DND-41 (cell line): Measurements from ENCODE around the gene NDRG3.

Experiments used
- ATAC-seq: fragments of 200-7000 bp; cut with Tn5 transposase; 3 replicates; pipeline ENCODE4 v1.9.1; 2021; ENCODE audit warnings: low read depth; ENCODE audit not compliant: insufficient read depth
- DNase-seq: peaks from one replicate; pipeline ENCODE4 v3.0.0-alpha.2; 2020
- H2AFZ ChIP-seq: 2 replicates; pipeline ENCODE4 v1.6.0; 2012; ENCODE audit warnings: low read depth, low read length
- H3K27ac ChIP-seq: 2 replicates; pipeline ENCODE4 v1.5.1; 2012; ENCODE audit warnings: low read length, inconsistent platforms
- H3K27me3 ChIP-seq: fragments of 200-600 bp; sonication (generic); 2 replicates; pipeline ENCODE4 v1.6.0; 2012; ENCODE audit warnings: low read length, mild to moderate bottlenecking, inconsistent platforms; ENCODE audit not compliant: insufficient read depth, poor library complexity
- H3K36me3 ChIP-seq: 2 replicates; pipeline ENCODE4 v1.5.1; 2012; ENCODE audit warnings: low read length, inconsistent platforms; ENCODE audit not compliant: insufficient read depth
- H3K4me1 ChIP-seq: 2 replicates; pipeline ENCODE4 v1.5.1; 2012; ENCODE audit warnings: mild to moderate bottlenecking, low read length; ENCODE audit not compliant: insufficient read depth
- H3K4me2 ChIP-seq: 2 replicates; pipeline ENCODE4 v1.6.0; 2012; ENCODE audit warnings: mild to moderate bottlenecking, moderate library complexity, low read length, inconsistent platforms; ENCODE audit not compliant: insufficient read depth
- H3K4me3 ChIP-seq, 2 experiments: fragments of 200-600 bp in 1 of 2; shearing (Covaris generic) in 1 of 2; 2 replicates each; pipeline ENCODE4 v1.5.1; 2012 to 2016; ENCODE audit warnings: inconsistent platforms in 2 of 2, low read length in 2 of 2, mild to moderate bottlenecking in 2 of 2, low read depth in 1 of 2, moderate library complexity in 1 of 2
- H3K79me2 ChIP-seq: 2 replicates; pipeline ENCODE4 v1.6.0; 2012; ENCODE audit warnings: low read length, inconsistent platforms; ENCODE audit not compliant: insufficient read depth
- H3K9ac ChIP-seq: 2 replicates; pipeline ENCODE4 v1.6.0; 2012; ENCODE audit warnings: low read depth, mild to moderate bottlenecking, inconsistent platforms, low read length, moderate library complexity
- H3K9me3 ChIP-seq: 2 replicates; pipeline ENCODE4 v1.5.1; 2012; ENCODE audit warnings: low read length, moderate library complexity, mild to moderate bottlenecking, inconsistent platforms; ENCODE audit not compliant: insufficient read depth, severe bottlenecking
- H4K20me1 ChIP-seq: 2 replicates; pipeline ENCODE4 v1.6.0; 2012; ENCODE audit warnings: low read length; ENCODE audit not compliant: insufficient read depth
- CTCF ChIP-seq: IDR thresholded peaks from 2 replicates; pipeline ENCODE4 v1.5.1; 2012; ENCODE audit warnings: borderline replicate concordance, low read length, moderate library complexity, mild to moderate bottlenecking; ENCODE audit not compliant: poor library complexity, severe bottlenecking; ENCODE audit errors: extremely low read depth
- EZH2 ChIP-seq: IDR thresholded peaks from 3 replicates; pipeline ENCODE4 v1.6.1; 2012; ENCODE audit warnings: borderline replicate concordance, low read depth, mild to moderate bottlenecking, moderate library complexity, low read length, inconsistent platforms; ENCODE audit not compliant: severe bottlenecking

The NDRG3 gene

GRCh38 chr20:36761125-36761524 is 15.2 kb upstream of the NDRG3 start:
- ATAC-seq (no peak), DNase-seq (no peak)
- no peak overlapping the region for H3K4me3 ChIP-seq
- no peaks in the 10 kb centered on the region for H3K4me1 ChIP-seq
- H3K79me2 ChIP-seq: no peaks in the 10 kb centered on the region
- no peak overlapping the region for H3K27ac ChIP-seq
- H3K27me3 ChIP-seq: no peaks in the 10 kb centered on the region
- no peaks in the 10 kb centered on the region for H4K20me1 ChIP-seq
- no peaks in the 10 kb centered on the region for H3K9me3 ChIP-seq
- H3K4me2 ChIP-seq: no peak overlapping the region
- no peak for TF ChIP-seq EZH2
- no peak for TF ChIP-seq CTCF
- H3K9ac ChIP-seq: no peak overlapping the region
- H3K36me3 ChIP-seq: peaks cover 70% of the 10 kb centered on the region
- H2AFZ ChIP-seq: no peak overlapping the region

- TF ChIP-seq EZH2 (no peak), CTCF (no peak)
- Histone ChIP-seq H3K79me2 (no peaks in the 10 kb centered on the region), H2AFZ (no peak overlapping the region), H3K4me1 (no peaks in the 10 kb centered on the region), H3K27ac (no peak overlapping the region), H3K4me2 (no peak overlapping the region), H3K4me3 (no peak overlapping the region), H3K9me3 (no peaks in the 10 kb centered on the region), H4K20me1 (no peaks in the 10 kb centered on the region), H3K27me3 (no peaks in the 10 kb centered on the region), H3K9ac (no peak overlapping the region), H3K36me3 (peaks cover 70% of the 10 kb centered on the region)
- no peak for ATAC-seq
- DNase-seq: no peak
Observed at GRCh38 chr20:36760647-36761046, 14.8 kb upstream of the NDRG3 start.

- TF ChIP-seq CTCF (no peak), EZH2 (no peak)
- Histone ChIP-seq H3K27me3 (no peaks in the 10 kb centered on the region), H3K4me3 (no peak overlapping the region), H4K20me1 (no peaks in the 10 kb centered on the region), H3K27ac (no peak overlapping the region), H2AFZ (no peak overlapping the region), H3K4me1 (no peaks in the 10 kb centered on the region), H3K9ac (no peak overlapping the region), H3K9me3 (no peaks in the 10 kb centered on the region), H3K4me2 (no peak overlapping the region), H3K36me3 (peaks cover 77% of the 10 kb centered on the region), H3K79me2 (no peaks in the 10 kb centered on the region)
- no peak for ATAC-seq
- no peak for DNase-seq
Observed at GRCh38 chr20:36758276-36758675, 12.4 kb upstream of the NDRG3 start.

GRCh38 chr20:36756496-36756895 is 10.6 kb upstream of the NDRG3 start:
- ATAC-seq (no peak), DNase-seq (no peak)
- Histone ChIP-seq H3K4me1 (no peaks in the 10 kb centered on the region), H3K36me3 (peaks cover 82% of the 10 kb centered on the region), H4K20me1 (no peaks in the 10 kb centered on the region), H3K4me3 (no peak overlapping the region), H3K79me2 (no peaks in the 10 kb centered on the region), H3K9ac (no peak overlapping the region), H3K27me3 (no peaks in the 10 kb centered on the region), H2AFZ (no peak overlapping the region), H3K4me2 (no peak overlapping the region), H3K9me3 (no peaks in the 10 kb centered on the region), H3K27ac (no peak overlapping the region)
- TF ChIP-seq EZH2 (no peak), CTCF (no peak)
